ENCODE measurements around the gene ACAP2. TPM values are rescaled to one million over a fixed set of nuclear protein-coding genes. Genes with fewer than 3 reads are reported as not detected.

The ACAP2 gene
- total and polyA plus RNA-seq, 2 experiments from 2014 or later = 27.0 to 47.4 TPM

- no peak overlapping the region for H3K4me3 ChIP-seq
Measured at GRCh38 chr3:195263925-195264600, 178.8 kb downstream of the ACAP2 start.

GRCh38 chr3:195263193-195263924 lies 179.5 kb downstream of the ACAP2 start:
- H3K27ac ChIP-seq = peak overlapping the region; percentile 31

More at GRCh38 chr3:195263925-195264600, 178.8 kb downstream of the ACAP2 start:
- no peak for DNase-seq (ENCODE audit: low spot score)
- H3K4me1 ChIP-seq (ENCODE audit: insufficient read depth) = peaks cover 9% of the 10 kb centered on the region
- H3K79me2 ChIP-seq = peaks cover 38% of the 10 kb centered on the region
- no peaks in the 10 kb centered on the region for H4K20me1 ChIP-seq (ENCODE audit: insufficient read depth, poor library complexity, severe bottlenecking)
- H3K27ac ChIP-seq = no peak overlapping the region
- no peaks in the 10 kb centered on the region for H3K9me2 ChIP-seq (replicated peaks; ENCODE audit: insufficient read depth)
- no peak overlapping the region for H2AFZ ChIP-seq
- H3K9me3 ChIP-seq (ENCODE audit: low read depth) = no peaks in the 10 kb centered on the region
- no peak for TF ChIP-seq EZH2phosphoT487 (IDR thresholded peaks at IDR 0.05; ENCODE audit: low read depth, severe bottlenecking, unreplicated experiment)
- H3K36me3 ChIP-seq (replicated peaks; ENCODE audit: insufficient read depth, low read depth) = no peaks in the 10 kb centered on the region
- H3K4me2 ChIP-seq = no peak overlapping the region
- WGBS (ENCODE audit: low lambda C conversion rate, missing lambda C conversion rate) = 90% methylated on average over 10 of the region's 10 CpGs
- H3K27me3 ChIP-seq = no peaks in the 10 kb centered on the region

GRCh38 chr3:195261925-195262324 lies 180.9 kb downstream of the ACAP2 start:
- no peak overlapping the region for H2AFZ ChIP-seq
- no peak overlapping the region for H3K27ac ChIP-seq
- peaks cover 46% of the 10 kb centered on the region for H3K79me2 ChIP-seq
- no peaks in the 10 kb centered on the region for H4K20me1 ChIP-seq (ENCODE audit: insufficient read depth, poor library complexity, severe bottlenecking)
- no peak overlapping the region for H3K4me2 ChIP-seq
- no peaks in the 10 kb centered on the region for H3K9me2 ChIP-seq (replicated peaks; ENCODE audit: insufficient read depth)
- 98% methylated on average over 2 of the region's 2 CpGs for WGBS (ENCODE audit: low lambda C conversion rate, missing lambda C conversion rate)
- H3K9me3 ChIP-seq (ENCODE audit: low read depth) = no peaks in the 10 kb centered on the region
- H3K4me3 ChIP-seq = no peak overlapping the region
- H3K27me3 ChIP-seq = no peaks in the 10 kb centered on the region
- peaks cover 21% of the 10 kb centered on the region for H3K4me1 ChIP-seq (ENCODE audit: insufficient read depth)
- TF ChIP-seq EZH2 (IDR thresholded peaks at IDR 0.05; ENCODE audit: borderline replicate concordance) (no peak), CTCF (IDR thresholded peaks at IDR 0.05; ENCODE audit: poor library complexity) (no peak), EZH2phosphoT487 (IDR thresholded peaks at IDR 0.05; ENCODE audit: low read depth, severe bottlenecking, unreplicated experiment) (no peak)
- DNase-seq (ENCODE audit: low spot score) = no peak
- no peaks in the 10 kb centered on the region for H3K36me3 ChIP-seq (replicated peaks; ENCODE audit: insufficient read depth, low read depth)

More at GRCh38 chr3:195263193-195263924, 179.5 kb downstream of the ACAP2 start:
- no peaks in the 10 kb centered on the region for H3K9me3 ChIP-seq (ENCODE audit: low read depth)
- DNase-seq (ENCODE audit: low spot score) = no peak
- H3K36me3 ChIP-seq (replicated peaks; ENCODE audit: insufficient read depth, low read depth) = no peaks in the 10 kb centered on the region
- H3K9me2 ChIP-seq (replicated peaks; ENCODE audit: insufficient read depth) = no peaks in the 10 kb centered on the region
- H3K27me3 ChIP-seq = no peaks in the 10 kb centered on the region
- WGBS (ENCODE audit: low lambda C conversion rate, missing lambda C conversion rate) = 66% methylated on average over 11 of the region's 11 CpGs
- H3K79me2 ChIP-seq = peaks cover 38% of the 10 kb centered on the region
- peaks cover 16% of the 10 kb centered on the region for H3K4me1 ChIP-seq (ENCODE audit: insufficient read depth)
- no peak overlapping the region for H2AFZ ChIP-seq
- TF ChIP-seq EZH2 (IDR thresholded peaks at IDR 0.05; ENCODE audit: borderline replicate concordance) (no peak), EZH2phosphoT487 (IDR thresholded peaks at IDR 0.05; ENCODE audit: low read depth, severe bottlenecking, unreplicated experiment) (no peak), CTCF (IDR thresholded peaks at IDR 0.05; ENCODE audit: poor library complexity) (no peak)
- no peak overlapping the region for H3K4me3 ChIP-seq
- H3K4me2 ChIP-seq = no peak overlapping the region
- no peaks in the 10 kb centered on the region for H4K20me1 ChIP-seq (ENCODE audit: insufficient read depth, poor library complexity, severe bottlenecking)

Data from hepatocyte (in vitro differentiated cells).